AG09319 (cell line): ENCODE results near the gene SGIP1.

Source experiments
- DNase-seq: peaks from one replicate; pipeline ENCODE4 v3.0.0-alpha.2; 2010; ENCODE audit warnings: low read depth; ENCODE audit errors: extremely low read depth
- TF ChIP-seq, protein P1 (sequence below): IDR thresholded peaks from 2 replicates; pipeline ENCODE4 v1.5.1; 2011; ENCODE audit warnings: low read depth, mild to moderate bottlenecking, inconsistent platforms, low read length, moderate library complexity

Gene SGIP1

DNA sequence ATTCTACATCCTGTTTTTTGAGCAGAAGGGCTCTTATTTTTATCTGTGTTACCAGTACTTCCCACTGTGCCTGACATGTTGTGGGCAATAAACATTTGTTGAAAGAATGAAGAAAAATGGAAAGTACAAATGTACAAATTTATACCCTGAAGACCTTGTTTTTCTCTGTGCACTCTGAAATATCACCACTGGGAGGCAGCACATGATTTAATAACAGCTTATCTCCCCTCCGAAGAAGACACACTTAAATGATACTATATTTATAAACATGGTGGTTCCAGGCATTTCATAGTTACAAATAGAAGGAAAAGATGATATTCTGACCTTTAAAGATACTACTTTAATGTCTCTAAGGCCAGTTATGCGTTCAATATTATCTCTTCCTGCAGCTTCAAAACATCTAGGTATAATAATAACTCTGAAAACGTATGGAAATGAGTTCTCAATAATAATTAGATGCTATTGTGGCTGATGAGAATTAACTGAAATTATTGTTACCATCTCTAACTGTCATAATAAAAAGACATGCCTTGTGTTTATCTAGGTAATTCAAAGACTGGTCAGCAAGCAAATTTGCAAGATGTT lies 231.1 kb downstream of the SGIP1 start:
- peak; percentile 22 for DNase-seq
- TF ChIP-seq, protein P1, sequence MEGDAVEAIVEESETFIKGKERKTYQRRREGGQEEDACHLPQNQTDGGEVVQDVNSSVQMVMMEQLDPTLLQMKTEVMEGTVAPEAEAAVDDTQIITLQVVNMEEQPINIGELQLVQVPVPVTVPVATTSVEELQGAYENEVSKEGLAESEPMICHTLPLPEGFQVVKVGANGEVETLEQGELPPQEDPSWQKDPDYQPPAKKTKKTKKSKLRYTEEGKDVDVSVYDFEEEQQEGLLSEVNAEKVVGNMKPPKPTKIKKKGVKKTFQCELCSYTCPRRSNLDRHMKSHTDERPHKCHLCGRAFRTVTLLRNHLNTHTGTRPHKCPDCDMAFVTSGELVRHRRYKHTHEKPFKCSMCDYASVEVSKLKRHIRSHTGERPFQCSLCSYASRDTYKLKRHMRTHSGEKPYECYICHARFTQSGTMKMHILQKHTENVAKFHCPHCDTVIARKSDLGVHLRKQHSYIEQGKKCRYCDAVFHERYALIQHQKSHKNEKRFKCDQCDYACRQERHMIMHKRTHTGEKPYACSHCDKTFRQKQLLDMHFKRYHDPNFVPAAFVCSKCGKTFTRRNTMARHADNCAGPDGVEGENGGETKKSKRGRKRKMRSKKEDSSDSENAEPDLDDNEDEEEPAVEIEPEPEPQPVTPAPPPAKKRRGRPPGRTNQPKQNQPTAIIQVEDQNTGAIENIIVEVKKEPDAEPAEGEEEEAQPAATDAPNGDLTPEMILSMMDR, result peak; percentile 74

DNA sequence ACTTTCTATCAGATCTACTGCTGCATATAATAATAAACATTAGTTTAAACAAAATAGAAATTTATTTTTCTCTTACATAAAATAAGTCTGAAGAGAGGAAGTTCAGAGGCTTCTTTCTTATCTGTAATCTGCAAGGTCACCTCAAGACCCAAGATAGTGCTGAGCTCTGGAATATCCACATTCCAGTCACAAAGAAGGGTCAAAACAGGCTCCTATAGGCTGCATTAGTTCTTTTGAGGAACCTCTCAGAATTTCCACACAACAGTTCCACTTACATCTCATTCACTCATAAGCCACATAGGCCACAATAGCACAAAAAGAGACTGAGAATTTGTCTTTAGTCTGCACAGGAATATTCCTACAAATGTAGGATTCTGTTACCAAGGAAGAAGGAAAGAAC lies 233.7 kb downstream of the SGIP1 start:
- no peak for DNase-seq
- TF ChIP-seq, protein P1, result no peak

DNA sequence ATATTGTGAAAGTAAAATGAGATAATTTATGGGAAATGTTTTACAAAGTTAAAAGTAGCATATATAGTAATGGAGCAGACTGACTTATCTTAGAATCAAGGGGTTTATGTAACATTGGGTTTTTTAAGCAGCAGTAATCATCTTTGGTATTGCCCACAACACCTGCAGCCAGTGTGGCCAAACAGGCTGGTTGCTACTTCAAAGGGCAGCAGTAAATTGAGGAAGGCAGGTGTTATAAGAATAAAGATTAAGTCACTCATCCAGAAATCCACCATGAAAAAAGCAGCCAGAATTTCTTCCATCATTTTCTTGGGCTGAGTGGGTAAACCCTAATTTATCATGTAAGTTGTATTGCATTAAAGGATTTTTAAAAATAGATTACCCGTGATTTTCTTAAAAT lies 235.0 kb downstream of the SGIP1 start:
- no peak for DNase-seq
- TF ChIP-seq, protein P1, result no peak

DNA sequence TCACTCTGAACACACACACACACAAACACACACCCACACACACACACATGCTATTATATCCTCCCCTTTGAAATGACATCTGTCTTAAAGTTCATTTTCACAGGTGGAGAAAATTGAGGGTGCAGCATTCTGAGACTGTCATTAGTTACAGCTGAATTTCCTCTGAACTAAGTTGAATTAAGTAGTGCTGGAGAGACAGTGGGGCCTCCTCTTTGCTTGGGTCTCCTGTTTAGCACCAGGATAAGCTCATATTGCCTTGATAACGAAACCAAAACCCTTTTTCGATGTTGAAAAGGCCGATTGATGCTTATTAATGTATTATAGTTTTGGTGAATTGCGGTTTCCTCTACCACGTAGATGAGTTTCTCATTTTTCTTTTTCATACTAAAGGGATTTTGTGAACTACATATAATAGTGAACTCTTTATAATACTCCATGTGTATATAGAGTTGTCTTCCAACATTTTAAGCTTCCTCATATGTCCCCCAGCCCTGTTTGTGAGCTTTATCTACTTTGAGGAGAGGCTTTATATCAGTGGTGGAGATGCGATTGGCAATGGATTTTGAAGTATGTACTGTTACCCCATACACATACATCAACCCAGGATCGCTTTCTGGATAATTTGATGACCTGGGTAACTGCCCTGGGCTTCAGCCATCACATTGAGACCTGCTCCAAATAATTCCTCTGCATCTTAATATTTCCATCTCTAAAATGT lies 235.7 kb downstream of the SGIP1 start:
- no peak for DNase-seq
- TF ChIP-seq, protein P1, result no peak

DNA sequence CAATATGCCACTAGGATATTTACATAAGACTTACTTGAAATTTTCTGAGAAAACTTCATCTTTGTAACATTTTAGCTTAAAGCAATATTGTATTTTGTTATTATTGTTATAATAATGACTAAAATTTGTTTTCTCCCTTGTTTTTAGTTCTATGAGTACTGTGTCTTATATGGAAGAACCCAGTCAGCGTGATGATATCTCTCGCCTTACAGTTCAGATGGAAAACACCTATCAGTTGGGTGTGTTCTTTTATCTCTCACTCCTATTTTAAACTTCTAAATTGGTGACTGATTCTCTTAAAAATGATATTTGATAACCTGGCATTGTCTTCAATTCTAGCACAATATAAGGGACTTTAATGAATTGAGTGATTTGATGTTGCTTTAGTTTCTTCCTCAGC lies 236.3 kb downstream of the SGIP1 start:
- no peak for DNase-seq
- TF ChIP-seq, protein P1, result no peak

DNA sequence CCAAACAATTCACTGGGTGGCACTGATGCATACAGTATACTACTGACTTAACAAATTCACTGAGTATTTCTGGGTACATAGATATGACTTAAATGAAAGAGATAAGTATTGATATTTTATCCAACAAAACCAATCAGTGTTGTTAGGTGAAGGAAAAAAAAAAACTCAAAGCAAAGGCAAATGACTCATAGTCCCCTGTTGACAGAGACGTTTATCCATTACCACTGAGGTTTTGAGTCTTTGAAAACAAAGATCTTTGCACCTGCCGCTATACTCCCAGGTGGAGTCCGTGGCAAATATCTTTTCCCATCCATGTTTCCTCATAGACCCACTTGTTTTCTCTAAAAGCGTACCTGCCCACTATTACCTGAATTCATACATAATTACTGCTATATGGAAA lies 236.7 kb downstream of the SGIP1 start:
- TF ChIP-seq, protein P1, result no peak
- DNase-seq, result no peak

DNA sequence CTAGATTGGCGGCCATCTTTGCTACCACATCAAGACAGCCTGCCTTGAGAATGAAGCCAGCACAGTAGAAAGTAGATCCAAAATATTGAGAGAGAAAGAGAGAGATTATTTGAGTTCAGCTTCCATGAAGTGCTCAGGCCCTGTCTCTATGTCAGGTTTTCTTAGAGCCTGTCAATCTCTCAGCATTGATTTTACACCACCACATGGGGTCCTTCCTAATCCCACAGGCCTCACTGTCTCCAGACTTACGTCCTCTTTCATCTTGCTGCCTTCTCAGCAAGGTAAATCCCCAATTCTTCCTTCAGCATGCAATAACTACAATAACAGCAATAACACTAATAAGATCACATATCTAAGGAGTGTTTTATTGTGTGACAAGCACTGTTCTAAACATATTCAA lies 239.3 kb downstream of the SGIP1 start:
- TF ChIP-seq, protein P1, result no peak

More for the DNA sequence above, 239.3 kb downstream of the SGIP1 start:
- DNase-seq, result no peak
